Keratinocyte (primary cell): Measurements from ENCODE around the gene PTK7. TPM values are rescaled to one million over a fixed set of nuclear protein-coding genes. Genes with fewer than 3 reads are reported as not detected.
A peak's percentile ranks its signal among the peaks of the same experiment; 100 is the strongest.

Experiments
- DNase-seq: peaks from one replicate; pipeline ENCODE4 v3.0.0-alpha.2; 2011; ENCODE audit warnings: low read depth, missing footprints, low spot score
- FAIRE-seq: peaks from 2 replicates; lab custom pipeline; 2011; peaks lifted over from hg19 to GRCh38; lab: Jason Lieb, UNC
- H2AFZ ChIP-seq: 2 replicates; pipeline ENCODE4 v1.6.0; 2012; ENCODE audit warnings: low read length, control low read depth, inconsistent platforms; ENCODE audit not compliant: control insufficient read depth
- H3K27ac ChIP-seq: 2 replicates; pipeline ENCODE4 v1.5.1; 2011; ENCODE audit warnings: low read length; ENCODE audit not compliant: control insufficient read depth, insufficient read depth
- H3K27me3 ChIP-seq: 3 replicates; pipeline ENCODE4 v1.6.0; 2011; ENCODE audit warnings: low read length; ENCODE audit not compliant: control insufficient read depth, insufficient read depth; ENCODE audit errors: extremely low read depth
- H3K36me3 ChIP-seq, 2 experiments: 2 replicates in 1 of 2; 3 replicates in 1 of 2; pipeline ENCODE4 v1.5.1; 2011; ENCODE audit warnings: low read length in 2 of 2, mild to moderate bottlenecking in 1 of 2; ENCODE audit not compliant: control insufficient read depth in 2 of 2, insufficient read depth in 2 of 2; ENCODE audit errors: extremely low read depth in 1 of 2
- H3K4me1 ChIP-seq: 3 replicates; pipeline ENCODE4 v1.5.1; 2011; ENCODE audit warnings: low read length; ENCODE audit not compliant: control insufficient read depth, insufficient read depth; ENCODE audit errors: extremely low read depth
- H3K4me2 ChIP-seq: 3 replicates; pipeline ENCODE4 v1.6.0; 2011; ENCODE audit warnings: low read depth, low read length; ENCODE audit not compliant: control insufficient read depth, insufficient read depth; ENCODE audit errors: extremely low read depth
- H3K4me3 ChIP-seq, 3 experiments: fragments of 200-600 bp in 1 of 3; sonication (generic) in 1 of 3; 2 replicates in 2 of 3; 3 replicates in 1 of 3; pipeline ENCODE4 v1.5.1; 2011 to 2016; ENCODE audit warnings: low read length in 3 of 3, mild to moderate bottlenecking in 3 of 3, control low read depth in 2 of 3, inconsistent platforms in 1 of 3, low read depth in 1 of 3, mixed read lengths in 1 of 3, mixed run types in 1 of 3, moderate library complexity in 1 of 3; ENCODE audit not compliant: control insufficient read depth in 2 of 3, insufficient read depth in 2 of 3; ENCODE audit errors: extremely low read depth in 1 of 3
- H3K79me2 ChIP-seq: 2 replicates; pipeline ENCODE4 v1.6.0; 2012; ENCODE audit warnings: low read length; ENCODE audit not compliant: control insufficient read depth, insufficient read depth
- H3K9ac ChIP-seq: 3 replicates; pipeline ENCODE4 v1.6.0; 2011; ENCODE audit warnings: low read length; ENCODE audit not compliant: control insufficient read depth, insufficient read depth; ENCODE audit errors: extremely low read depth
- H3K9me1 ChIP-seq: 3 replicates; pipeline ENCODE4 v1.6.0; 2011; ENCODE audit warnings: low read length; ENCODE audit not compliant: control insufficient read depth, insufficient read depth; ENCODE audit errors: extremely low read depth
- H3K9me3 ChIP-seq: 2 replicates; pipeline ENCODE4 v1.5.1; 2012; ENCODE audit warnings: low read depth, low read length; ENCODE audit not compliant: control insufficient read depth
- H4K20me1 ChIP-seq: 3 replicates; pipeline ENCODE4 v1.6.0; 2011; ENCODE audit warnings: low read length; ENCODE audit not compliant: control insufficient read depth, insufficient read depth; ENCODE audit errors: extremely low read depth
- EZH2 ChIP-seq: IDR thresholded peaks from one replicate; pipeline ENCODE4 v1.6.1; 2012; ENCODE audit warnings: inconsistent platforms, mild to moderate bottlenecking, low read length, moderate library complexity
- dilution Hi-C: fragments of 300-500 bp; cut with MboI; formaldehyde crosslinking; loops from one replicate; pipeline ENCODE4 v1.7.0; 2020; ENCODE audit warnings: low sequenced_read_pairs; ENCODE audit not compliant: extremely low pct_ligation_motif_present
- polyA plus RNA-seq, 5 experiments: library from polyadenylated mRNA; depleted of rRNA in 3 of 5; stranded (reverse) in 3 of 5; stranded (forward) in 1 of 5; unstranded in 1 of 5; fragments of >200 nt; gene quantifications; 1 replicate in 1 of 5; 2 replicates in 3 of 5; 3 replicates in 1 of 5; pipeline versions ENCODE4 v1.2.1 to v1.2.3, GENCODE V29; 2011 to 2012; ENCODE audit warnings: missing spikeins in 2 of 5, low read depth in 1 of 5, low replicate concordance in 1 of 5
- TF ChIP-seq, protein P1 (sequence below), 3 experiments: IDR thresholded peaks in 1 of 3; conservative IDR thresholded peaks in 1 of 3; optimal IDR thresholded peaks in 1 of 3; 2 replicates in 2 of 3; 3 replicates in 1 of 3; pipeline versions ENCODE3 to v1.5.1; 2011; ENCODE audit warnings: low read length in 3 of 3, mild to moderate bottlenecking in 3 of 3, moderate library complexity in 2 of 3, control low read depth in 1 of 3, inconsistent platforms in 1 of 3; ENCODE audit not compliant: insufficient read depth in 2 of 3; ENCODE audit errors: extremely low read depth in 1 of 3

Gene PTK7
- polyA plus RNA-seq, 1 donor (not counting 4 experiments of a cell fraction or from before 2014, with no cell fraction given), result 58.8 TPM

DNA sequence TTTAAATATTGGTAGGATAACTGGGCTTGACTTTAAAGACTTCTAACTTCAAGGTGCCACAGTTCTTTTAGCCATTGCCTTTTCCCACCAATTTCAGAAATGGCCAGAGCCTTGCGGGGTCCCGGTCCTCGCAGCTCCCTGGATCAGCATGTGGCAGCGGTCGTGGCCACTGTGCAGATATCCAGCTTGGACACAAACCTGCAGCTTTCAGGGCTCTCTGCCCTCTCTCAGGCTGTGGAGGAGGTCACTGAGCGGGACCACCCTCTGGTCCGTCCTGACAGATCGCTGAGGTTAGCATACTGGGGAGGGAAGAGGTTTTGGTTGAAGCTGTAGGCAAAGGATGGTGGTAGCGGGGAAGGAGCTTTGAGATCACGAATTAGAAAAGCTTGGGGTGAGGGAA lies 112.3 kb downstream of the PTK7 start:
- Histone ChIP-seq H3K4me2 (no peak overlapping the region), H3K27ac (no peak overlapping the region), H3K4me1 (peaks cover 26% of the 10 kb centered on the region), H3K4me3 (no peak overlapping the region), H3K36me3 (peaks cover 8 to 26% of the 10 kb centered on the region in 2 experiments), H3K9me1 (peaks cover 6% of the 10 kb centered on the region), H3K9me3 (no peaks in the 10 kb centered on the region), H3K79me2 (peaks cover 27% of the 10 kb centered on the region), H2AFZ (no peak overlapping the region), H3K27me3 (no peaks in the 10 kb centered on the region), H3K9ac (no peak overlapping the region), H4K20me1 (no peaks in the 10 kb centered on the region)
- dilution Hi-C loops, result no loop called here
- TF ChIP-seq, protein P1, sequence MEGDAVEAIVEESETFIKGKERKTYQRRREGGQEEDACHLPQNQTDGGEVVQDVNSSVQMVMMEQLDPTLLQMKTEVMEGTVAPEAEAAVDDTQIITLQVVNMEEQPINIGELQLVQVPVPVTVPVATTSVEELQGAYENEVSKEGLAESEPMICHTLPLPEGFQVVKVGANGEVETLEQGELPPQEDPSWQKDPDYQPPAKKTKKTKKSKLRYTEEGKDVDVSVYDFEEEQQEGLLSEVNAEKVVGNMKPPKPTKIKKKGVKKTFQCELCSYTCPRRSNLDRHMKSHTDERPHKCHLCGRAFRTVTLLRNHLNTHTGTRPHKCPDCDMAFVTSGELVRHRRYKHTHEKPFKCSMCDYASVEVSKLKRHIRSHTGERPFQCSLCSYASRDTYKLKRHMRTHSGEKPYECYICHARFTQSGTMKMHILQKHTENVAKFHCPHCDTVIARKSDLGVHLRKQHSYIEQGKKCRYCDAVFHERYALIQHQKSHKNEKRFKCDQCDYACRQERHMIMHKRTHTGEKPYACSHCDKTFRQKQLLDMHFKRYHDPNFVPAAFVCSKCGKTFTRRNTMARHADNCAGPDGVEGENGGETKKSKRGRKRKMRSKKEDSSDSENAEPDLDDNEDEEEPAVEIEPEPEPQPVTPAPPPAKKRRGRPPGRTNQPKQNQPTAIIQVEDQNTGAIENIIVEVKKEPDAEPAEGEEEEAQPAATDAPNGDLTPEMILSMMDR (optimal IDR thresholded peaks at IDR 0.05 in 1 of 3, IDR thresholded peaks at IDR 0.05 in 1 of 3, conservative IDR thresholded peaks at IDR 0.05 in 1 of 3; ENCODE audit: extremely low read depth in 1 of 3, insufficient read depth in 2 of 3, low read length in 3 of 3), result no peak
- TF ChIP-seq EZH2, result no peak
- FAIRE-seq (no peak), DNase-seq (no peak)

DNA sequence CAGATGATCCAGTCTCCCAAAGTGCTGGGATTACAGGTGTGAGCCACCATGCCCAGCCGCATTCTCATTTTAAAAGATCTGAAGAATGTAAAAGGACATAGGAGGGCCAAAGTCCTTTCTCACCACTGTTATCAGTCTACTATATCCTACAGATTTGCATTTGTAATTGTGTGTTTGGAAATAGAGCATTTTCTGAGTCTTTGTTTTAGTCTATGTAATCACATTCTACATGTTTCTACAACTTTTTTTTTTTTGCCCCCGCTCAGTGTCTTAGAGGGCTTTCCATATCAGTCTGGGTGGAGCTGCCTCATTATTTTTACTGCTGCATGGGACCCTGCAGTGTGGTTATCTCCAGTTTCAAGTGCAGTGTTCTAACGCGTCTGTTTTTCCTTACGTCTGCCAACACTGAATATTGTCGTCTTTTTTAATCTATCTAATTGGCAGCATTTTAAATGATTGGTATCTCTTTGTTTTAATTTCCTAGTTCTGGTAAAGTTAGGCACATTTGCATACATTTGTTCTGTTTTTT lies 113.7 kb downstream of the PTK7 start:
- H3K4me2 ChIP-seq, result peak overlapping the region; percentile 25
- dilution Hi-C loops, result no loop called here
- no peaks in the 10 kb centered on the region for H3K9me3 ChIP-seq

More for the DNA sequence above, 113.7 kb downstream of the PTK7 start:
- no peaks in the 10 kb centered on the region for H3K27me3 ChIP-seq
- no peak for FAIRE-seq
- H3K4me3 ChIP-seq, result peak overlapping the region in 1 of 3 experiments; percentile 2
- TF ChIP-seq EZH2, result no peak
- TF ChIP-seq, protein P1 (optimal IDR thresholded peaks at IDR 0.05 in 1 of 3, IDR thresholded peaks at IDR 0.05 in 1 of 3, conservative IDR thresholded peaks at IDR 0.05 in 1 of 3; ENCODE audit: extremely low read depth in 1 of 3, insufficient read depth in 2 of 3, low read length in 3 of 3), result no peak
- H4K20me1 ChIP-seq, result no peaks in the 10 kb centered on the region
- H3K27ac ChIP-seq, result no peak overlapping the region
- H3K9ac ChIP-seq, result no peak overlapping the region
- DNase-seq, result no peak
- H3K4me1 ChIP-seq, result peaks cover 26% of the 10 kb centered on the region
- no peak overlapping the region for H2AFZ ChIP-seq
- H3K9me1 ChIP-seq, result peaks cover 2% of the 10 kb centered on the region
- peaks cover 25% of the 10 kb centered on the region for H3K79me2 ChIP-seq
- H3K36me3 ChIP-seq, result peaks cover 11 to 26% of the 10 kb centered on the region in 2 experiments
